Smooth muscle cell (in vitro differentiated cells): Measurements from ENCODE around the gene VMAC. TPM values are rescaled to one million over a fixed set of nuclear protein-coding genes. Genes with fewer than 3 reads are reported as not detected.

Experiments
- DNase-seq: peaks from one replicate; lab custom pipeline; 2025; ENCODE audit not compliant: unreplicated experiment; lab: John Stamatoyannopoulos, UW
- H2AFZ ChIP-seq: fragments of 200-600 bp; sonication (generic); 2 replicates; pipeline ENCODE4 v1.6.0; 2016; ENCODE audit warnings: antibody characterized with exemption, low read depth, mild to moderate bottlenecking
- H3F3A ChIP-seq: fragments of 200-600 bp; sonication (generic); 2 replicates; pipeline ENCODE4 v1.6.0; 2017; ENCODE audit warnings: antibody characterized with exemption, low read depth
- H3K27ac ChIP-seq: fragments of 200-600 bp; sonication (generic); 2 replicates; pipeline ENCODE4 v1.5.1; 2016; ENCODE audit warnings: low read depth, mild to moderate bottlenecking
- H3K27me3 ChIP-seq: fragments of 200-600 bp; sonication (generic); 2 replicates; pipeline ENCODE4 v1.6.1; 2016; ENCODE audit warnings: low read depth, mild to moderate bottlenecking
- H3K36me3 ChIP-seq: fragments of 200-600 bp; sonication (generic); 2 replicates; pipeline ENCODE4 v1.5.1; 2016; ENCODE audit warnings: low read depth
- H3K4me1 ChIP-seq: fragments of 200-600 bp; sonication (generic); 2 replicates; pipeline ENCODE4 v1.5.1; 2016; ENCODE audit warnings: low read depth
- H3K4me2 ChIP-seq: fragments of 200-600 bp; sonication (generic); 2 replicates; pipeline ENCODE4 v1.6.0; 2016; ENCODE audit warnings: mild to moderate bottlenecking
- H3K4me3 ChIP-seq: fragments of 200-600 bp; sonication (generic); 2 replicates; pipeline ENCODE4 v1.5.1; 2016; ENCODE audit warnings: mild to moderate bottlenecking
- H3K79me2 ChIP-seq: fragments of 200-600 bp; sonication (generic); 2 replicates; pipeline ENCODE4 v1.6.0; 2016; ENCODE audit warnings: low read depth, mild to moderate bottlenecking
- H3K9ac ChIP-seq: fragments of 200-600 bp; sonication (generic); 2 replicates; pipeline ENCODE4 v1.6.0; 2016; ENCODE audit warnings: low read depth
- H3K9me3 ChIP-seq: fragments of 200-600 bp; sonication (generic); replicated peaks from 2 replicates; pipeline ENCODE4 v1.5.1; 2016; ENCODE audit warnings: low read depth
- H4K20me1 ChIP-seq: fragments of 200-600 bp; sonication (generic); 2 replicates; pipeline ENCODE4 v1.6.0; 2016; ENCODE audit warnings: low read depth
- WGBS: methylation state at CpG from one replicate; pipeline ENCODE4 v1.1.7; 2016; ENCODE audit warnings: low lambda C conversion rate; 5-methylcytosine and 5-hydroxymethylcytosine counted together
- polyA plus RNA-seq: library from polyadenylated mRNA; unstranded; fragments of >200 nt; fragmentation: Nextera tagmentation; extraction: Ambion mirVana; gene quantifications from 2 replicates; pipeline ENCODE4 v1.2.1, GENCODE V29; 2016
- total RNA-seq: library from RNA; depleted of rRNA; stranded (reverse); fragments of >200 nt; gene quantifications from 2 replicates; pipeline ENCODE4 v1.2.3, GENCODE V29; 2014
- TF ChIP-seq, protein P1 (sequence below): fragments of 200-600 bp; sonication (generic); IDR thresholded peaks from 2 replicates; pipeline ENCODE4 v1.5.1; 2017; ENCODE audit warnings: borderline replicate concordance, mild to moderate bottlenecking, antibody characterized with exemption; ENCODE audit not compliant: insufficient read depth, poor library complexity, severe bottlenecking

VMAC gene
- total and polyA plus RNA-seq, 2 experiments from 2014 or later, result 0.36 to 0.95 TPM

DNA sequence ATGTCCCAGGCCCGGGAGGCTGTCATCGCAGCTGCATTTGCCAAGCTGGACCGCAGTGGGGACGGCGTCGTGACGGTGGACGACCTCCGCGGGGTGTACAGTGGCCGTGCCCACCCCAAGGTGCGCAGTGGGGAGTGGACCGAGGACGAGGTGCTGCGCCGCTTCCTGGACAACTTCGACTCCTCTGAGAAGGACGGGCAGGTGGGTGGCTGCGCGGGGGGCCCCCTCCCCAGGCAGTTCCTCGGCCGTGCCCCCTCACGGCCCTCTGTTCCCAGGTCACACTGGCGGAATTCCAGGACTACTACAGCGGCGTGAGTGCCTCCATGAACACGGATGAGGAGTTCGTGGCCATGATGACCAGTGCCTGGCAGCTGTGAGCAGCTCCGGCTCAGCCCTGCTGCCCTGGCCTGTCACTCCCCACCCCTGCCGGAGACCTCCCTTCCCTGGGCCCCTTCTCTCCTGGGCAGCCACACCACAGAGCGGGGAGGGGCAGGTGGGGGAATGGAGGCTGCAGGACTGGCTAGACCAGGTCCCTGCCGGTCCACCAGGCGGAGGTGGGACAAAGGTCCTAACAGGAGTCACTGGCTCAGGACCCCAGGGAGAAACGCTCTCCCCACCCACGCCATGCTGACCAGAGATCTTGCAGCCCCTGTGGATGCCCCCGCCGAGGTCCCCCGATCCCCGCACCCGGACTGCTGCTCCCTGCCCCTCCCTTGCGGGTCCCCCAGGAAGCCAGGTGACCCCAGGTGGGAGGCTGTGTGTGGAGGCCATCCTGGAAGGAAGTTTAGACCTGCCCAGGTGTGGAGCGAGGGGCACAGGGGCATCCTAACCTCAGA, 10.5 kb downstream of the VMAC start:
- Histone ChIP-seq H3K9ac (no peak overlapping the region), H3F3A (peaks cover 3% of the 10 kb centered on the region), H3K4me3 (no peak overlapping the region), H2AFZ (no peak overlapping the region), H3K27ac (no peak overlapping the region), H3K4me2 (peak overlapping the region; percentile 43), H3K9me3 (no peaks in the 10 kb centered on the region), H4K20me1 (no peaks in the 10 kb centered on the region), H3K79me2 (no peaks in the 10 kb centered on the region), H3K36me3 (no peaks in the 10 kb centered on the region), H3K4me1 (no peaks in the 10 kb centered on the region), H3K27me3 (no peaks in the 10 kb centered on the region)
- 93% methylated on average over 31 of the region's 42 CpGs for WGBS
- DNase-seq, result no peak
- TF ChIP-seq, protein P1, sequence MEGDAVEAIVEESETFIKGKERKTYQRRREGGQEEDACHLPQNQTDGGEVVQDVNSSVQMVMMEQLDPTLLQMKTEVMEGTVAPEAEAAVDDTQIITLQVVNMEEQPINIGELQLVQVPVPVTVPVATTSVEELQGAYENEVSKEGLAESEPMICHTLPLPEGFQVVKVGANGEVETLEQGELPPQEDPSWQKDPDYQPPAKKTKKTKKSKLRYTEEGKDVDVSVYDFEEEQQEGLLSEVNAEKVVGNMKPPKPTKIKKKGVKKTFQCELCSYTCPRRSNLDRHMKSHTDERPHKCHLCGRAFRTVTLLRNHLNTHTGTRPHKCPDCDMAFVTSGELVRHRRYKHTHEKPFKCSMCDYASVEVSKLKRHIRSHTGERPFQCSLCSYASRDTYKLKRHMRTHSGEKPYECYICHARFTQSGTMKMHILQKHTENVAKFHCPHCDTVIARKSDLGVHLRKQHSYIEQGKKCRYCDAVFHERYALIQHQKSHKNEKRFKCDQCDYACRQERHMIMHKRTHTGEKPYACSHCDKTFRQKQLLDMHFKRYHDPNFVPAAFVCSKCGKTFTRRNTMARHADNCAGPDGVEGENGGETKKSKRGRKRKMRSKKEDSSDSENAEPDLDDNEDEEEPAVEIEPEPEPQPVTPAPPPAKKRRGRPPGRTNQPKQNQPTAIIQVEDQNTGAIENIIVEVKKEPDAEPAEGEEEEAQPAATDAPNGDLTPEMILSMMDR, result no peak

DNA sequence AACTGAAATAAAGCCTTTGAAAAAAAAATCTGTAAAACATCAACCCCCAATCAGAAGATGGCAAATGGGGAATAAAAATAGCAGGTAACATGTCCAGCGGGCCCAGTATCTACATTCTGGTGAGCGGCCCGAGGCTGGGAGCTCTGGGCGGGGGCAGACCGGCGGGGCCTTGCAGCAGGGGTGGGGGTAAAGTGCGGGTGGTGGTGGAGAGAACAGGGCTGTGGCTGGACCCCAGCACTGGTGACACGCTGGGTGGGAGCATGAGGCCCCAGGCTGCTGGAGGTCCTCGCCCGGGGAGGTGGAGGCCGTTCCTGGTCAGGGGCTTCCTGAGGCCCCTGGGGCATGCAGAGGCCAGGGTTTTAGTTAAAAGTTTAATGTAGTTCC, 11.1 kb downstream of the VMAC start:
- H2AFZ ChIP-seq, result no peak overlapping the region
- H3F3A ChIP-seq, result peaks cover 3% of the 10 kb centered on the region
- no peaks in the 10 kb centered on the region for H3K79me2 ChIP-seq
- peak overlapping the region; percentile 43 for H3K4me2 ChIP-seq
- TF ChIP-seq, protein P1, result no peak
- no peaks in the 10 kb centered on the region for H3K9me3 ChIP-seq
- no peaks in the 10 kb centered on the region for H3K36me3 ChIP-seq
- 70% methylated on average over 11 of the region's 11 CpGs for WGBS
- no peaks in the 10 kb centered on the region for H3K27me3 ChIP-seq
- no peak overlapping the region for H3K27ac ChIP-seq
- no peak overlapping the region for H3K9ac ChIP-seq
- H3K4me3 ChIP-seq, result no peak overlapping the region
- no peaks in the 10 kb centered on the region for H4K20me1 ChIP-seq
- DNase-seq, result no peak
- H3K4me1 ChIP-seq, result no peaks in the 10 kb centered on the region

DNA sequence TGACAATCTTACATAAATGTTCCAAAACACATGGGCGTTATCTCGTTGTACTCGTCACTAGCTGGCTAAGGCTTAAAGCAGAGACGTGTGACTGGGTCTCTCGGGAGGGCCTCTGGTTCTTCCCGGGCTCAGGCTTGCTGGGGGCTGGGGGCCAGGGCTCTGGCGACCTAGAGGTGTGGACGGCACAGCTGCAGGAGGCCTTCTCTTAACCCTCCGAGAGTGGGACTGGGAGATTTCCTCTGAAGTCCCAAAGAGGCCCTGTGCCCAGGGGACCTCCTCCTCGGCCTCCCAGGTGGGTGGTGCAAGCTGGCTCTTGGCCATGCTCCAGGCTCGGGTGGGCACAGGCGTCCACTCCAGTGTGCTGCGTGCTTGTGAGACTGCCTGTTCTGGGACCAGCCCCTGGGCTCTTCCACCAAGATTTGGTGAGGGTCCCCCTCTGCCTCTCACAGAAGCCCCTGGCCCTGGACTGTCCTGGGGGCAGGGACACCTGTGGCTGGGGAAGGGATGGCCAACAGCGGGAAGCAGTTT, 11.6 kb downstream of the VMAC start:
- TF ChIP-seq, protein P1, result no peak
- Histone ChIP-seq H3K9me3 (no peaks in the 10 kb centered on the region), H3K4me3 (no peak overlapping the region), H3K27ac (no peak overlapping the region), H3F3A (peaks cover 2% of the 10 kb centered on the region), H3K4me1 (no peaks in the 10 kb centered on the region), H3K4me2 (peak overlapping the region; percentile 43), H2AFZ (no peak overlapping the region), H3K9ac (no peak overlapping the region), H3K79me2 (no peaks in the 10 kb centered on the region), H4K20me1 (no peaks in the 10 kb centered on the region), H3K27me3 (no peaks in the 10 kb centered on the region), H3K36me3 (no peaks in the 10 kb centered on the region)
- DNase-seq, result no peak
- 64% methylated on average over 14 of the region's 14 CpGs for WGBS
